Keratinocyte (primary cell): ENCODE results near the gene B4GALNT4. TPM values are rescaled to one million over a fixed set of nuclear protein-coding genes. Genes with fewer than 3 reads are reported as not detected.

Source experiments
- DNase-seq: peaks from one replicate; pipeline ENCODE4 v3.0.0-alpha.2; 2011; ENCODE audit warnings: low read depth, missing footprints, low spot score
- FAIRE-seq: peaks from 2 replicates; lab custom pipeline; 2011; peaks lifted over from hg19 to GRCh38; lab: Jason Lieb, UNC
- H2AFZ ChIP-seq: 2 replicates; pipeline ENCODE4 v1.6.0; 2012; ENCODE audit warnings: low read length, control low read depth, inconsistent platforms; ENCODE audit not compliant: control insufficient read depth
- H3K27ac ChIP-seq: 2 replicates; pipeline ENCODE4 v1.5.1; 2011; ENCODE audit warnings: low read length; ENCODE audit not compliant: control insufficient read depth, insufficient read depth
- H3K27me3 ChIP-seq: 3 replicates; pipeline ENCODE4 v1.6.0; 2011; ENCODE audit warnings: low read length; ENCODE audit not compliant: control insufficient read depth, insufficient read depth; ENCODE audit errors: extremely low read depth
- H3K36me3 ChIP-seq, 2 experiments: 2 replicates in 1 of 2; 3 replicates in 1 of 2; pipeline ENCODE4 v1.5.1; 2011; ENCODE audit warnings: low read length in 2 of 2, mild to moderate bottlenecking in 1 of 2; ENCODE audit not compliant: control insufficient read depth in 2 of 2, insufficient read depth in 2 of 2; ENCODE audit errors: extremely low read depth in 1 of 2
- H3K4me1 ChIP-seq: 3 replicates; pipeline ENCODE4 v1.5.1; 2011; ENCODE audit warnings: low read length; ENCODE audit not compliant: control insufficient read depth, insufficient read depth; ENCODE audit errors: extremely low read depth
- H3K4me2 ChIP-seq: 3 replicates; pipeline ENCODE4 v1.6.0; 2011; ENCODE audit warnings: low read depth, low read length; ENCODE audit not compliant: control insufficient read depth, insufficient read depth; ENCODE audit errors: extremely low read depth
- H3K4me3 ChIP-seq, 3 experiments: fragments of 200-600 bp in 1 of 3; sonication (generic) in 1 of 3; 2 replicates in 2 of 3; 3 replicates in 1 of 3; pipeline ENCODE4 v1.5.1; 2011 to 2016; ENCODE audit warnings: low read length in 3 of 3, mild to moderate bottlenecking in 3 of 3, control low read depth in 2 of 3, inconsistent platforms in 1 of 3, low read depth in 1 of 3, mixed read lengths in 1 of 3, mixed run types in 1 of 3, moderate library complexity in 1 of 3; ENCODE audit not compliant: control insufficient read depth in 2 of 3, insufficient read depth in 2 of 3; ENCODE audit errors: extremely low read depth in 1 of 3
- H3K79me2 ChIP-seq: 2 replicates; pipeline ENCODE4 v1.6.0; 2012; ENCODE audit warnings: low read length; ENCODE audit not compliant: control insufficient read depth, insufficient read depth
- H3K9ac ChIP-seq: 3 replicates; pipeline ENCODE4 v1.6.0; 2011; ENCODE audit warnings: low read length; ENCODE audit not compliant: control insufficient read depth, insufficient read depth; ENCODE audit errors: extremely low read depth
- H3K9me1 ChIP-seq: 3 replicates; pipeline ENCODE4 v1.6.0; 2011; ENCODE audit warnings: low read length; ENCODE audit not compliant: control insufficient read depth, insufficient read depth; ENCODE audit errors: extremely low read depth
- H3K9me3 ChIP-seq: 2 replicates; pipeline ENCODE4 v1.5.1; 2012; ENCODE audit warnings: low read depth, low read length; ENCODE audit not compliant: control insufficient read depth
- H4K20me1 ChIP-seq: 3 replicates; pipeline ENCODE4 v1.6.0; 2011; ENCODE audit warnings: low read length; ENCODE audit not compliant: control insufficient read depth, insufficient read depth; ENCODE audit errors: extremely low read depth
- CTCF ChIP-seq, 3 experiments: IDR thresholded peaks in 1 of 3; conservative IDR thresholded peaks in 1 of 3; optimal IDR thresholded peaks in 1 of 3; 2 replicates in 2 of 3; 3 replicates in 1 of 3; pipeline versions ENCODE3 to v1.5.1; 2011; ENCODE audit warnings: low read length in 3 of 3, mild to moderate bottlenecking in 3 of 3, moderate library complexity in 2 of 3, control low read depth in 1 of 3, inconsistent platforms in 1 of 3; ENCODE audit not compliant: insufficient read depth in 2 of 3; ENCODE audit errors: extremely low read depth in 1 of 3
- EZH2 ChIP-seq: IDR thresholded peaks from one replicate; pipeline ENCODE4 v1.6.1; 2012; ENCODE audit warnings: inconsistent platforms, mild to moderate bottlenecking, low read length, moderate library complexity
- dilution Hi-C: fragments of 300-500 bp; cut with MboI; formaldehyde crosslinking; loops from one replicate; pipeline ENCODE4 v1.7.0; 2020; ENCODE audit warnings: low sequenced_read_pairs; ENCODE audit not compliant: extremely low pct_ligation_motif_present
- polyA plus RNA-seq, 5 experiments: library from polyadenylated mRNA; depleted of rRNA in 3 of 5; stranded (reverse) in 3 of 5; stranded (forward) in 1 of 5; unstranded in 1 of 5; fragments of >200 nt; gene quantifications; 1 replicate in 1 of 5; 2 replicates in 3 of 5; 3 replicates in 1 of 5; pipeline versions ENCODE4 v1.2.1 to v1.2.3, GENCODE V29; 2011 to 2012; ENCODE audit warnings: missing spikeins in 2 of 5, low read depth in 1 of 5, low replicate concordance in 1 of 5

The B4GALNT4 gene
- polyA plus RNA-seq, 1 donor (not counting 4 experiments of a cell fraction or from before 2014, with no cell fraction given) = 7.3 TPM

GRCh38 chr11:372809-373715 is 3.8 kb downstream of the B4GALNT4 start:
- peaks cover 36% of the 10 kb centered on the region for H3K27me3 ChIP-seq
- FAIRE-seq (no peak), DNase-seq (no peak)
- H3K79me2 ChIP-seq = no peaks in the 10 kb centered on the region
- no peaks in the 10 kb centered on the region for H3K9me1 ChIP-seq
- dilution Hi-C loops = no loop called here
- H4K20me1 ChIP-seq = no peaks in the 10 kb centered on the region
- TF ChIP-seq EZH2 (no peak), CTCF (optimal IDR thresholded peaks at IDR 0.05 in 1 of 3, IDR thresholded peaks at IDR 0.05 in 1 of 3, conservative IDR thresholded peaks at IDR 0.05 in 1 of 3; ENCODE audit: extremely low read depth in 1 of 3, insufficient read depth in 2 of 3, low read length in 3 of 3) (no peak)
- no peaks in the 10 kb centered on the region for H3K9me3 ChIP-seq
- no peak overlapping the region for H3K4me3 ChIP-seq
- H3K36me3 ChIP-seq = peaks cover 0 to 3% of the 10 kb centered on the region in 2 experiments
- no peak overlapping the region for H3K27ac ChIP-seq
- no peak overlapping the region for H2AFZ ChIP-seq
- H3K4me1 ChIP-seq = peaks cover 9% of the 10 kb centered on the region
- no peak overlapping the region for H3K4me2 ChIP-seq
- no peak overlapping the region for H3K9ac ChIP-seq

GRCh38 chr11:373716-374551 is 4.6 kb downstream of the B4GALNT4 start:
- no peak for FAIRE-seq
- dilution Hi-C loops = no loop called here

More at GRCh38 chr11:373716-374551, 4.6 kb downstream of the B4GALNT4 start:
- H3K27ac ChIP-seq = no peak overlapping the region
- H4K20me1 ChIP-seq = no peaks in the 10 kb centered on the region
- TF ChIP-seq CTCF (optimal IDR thresholded peaks at IDR 0.05 in 1 of 3, IDR thresholded peaks at IDR 0.05 in 1 of 3, conservative IDR thresholded peaks at IDR 0.05 in 1 of 3; ENCODE audit: extremely low read depth in 1 of 3, insufficient read depth in 2 of 3, low read length in 3 of 3) = no peak
- no peak for TF ChIP-seq EZH2
- no peak overlapping the region for H3K4me3 ChIP-seq
- H3K4me1 ChIP-seq = peaks cover 6% of the 10 kb centered on the region
- peaks cover 0 to 3% of the 10 kb centered on the region in 2 experiments for H3K36me3 ChIP-seq
- no peaks in the 10 kb centered on the region for H3K9me3 ChIP-seq
- no peaks in the 10 kb centered on the region for H3K9me1 ChIP-seq
- H3K79me2 ChIP-seq = no peaks in the 10 kb centered on the region
- H3K9ac ChIP-seq = no peak overlapping the region
- no peak overlapping the region for H3K4me2 ChIP-seq
- H2AFZ ChIP-seq = no peak overlapping the region
- no peak for DNase-seq
- peaks cover 29% of the 10 kb centered on the region for H3K27me3 ChIP-seq
